Vagina (tissue), 2 donors: ENCODE data around the gene SLC37A2.

ENCODE experiments used
- CTCF ChIP-seq, 3 experiments: fragments of 450-650 bp in 2 of 3; fragments of 200-600 bp in 1 of 3; sonication (generic) in 1 of 3; IDR thresholded peaks; one replicate each; pipeline ENCODE4 v1.5.1; 2017 to 2019; ENCODE audit warnings: antibody characterized with exemption in 3 of 3, mild to moderate bottlenecking in 2 of 3, moderate library complexity in 2 of 3
- POLR2AphosphoS5 ChIP-seq, 2 donors: sonication (generic); formaldehyde crosslinking; IDR thresholded peaks; one replicate each; pipeline ENCODE4 v1.9.0; 2017; ENCODE audit warnings: antibody characterized with exemption in 2 of 2, mild to moderate bottlenecking in 2 of 2, low read depth in 1 of 2; ENCODE audit not compliant: insufficient read depth in 1 of 2

GRCh38 chr11:125110506-125110905 is 47.4 kb downstream of the SLC37A2 start:
- TF ChIP-seq CTCF (IDR thresholded peaks at IDR 0.05) (no peak), POLR2AphosphoS5 (IDR thresholded peaks at IDR 0.05; ENCODE audit: insufficient read depth in 1 of 2, low read depth in 1 of 2) (no peak)
